Stimulated activated CD4-positive, alpha-beta T cell treated with anti-CD3 and anti-CD28 coated beads, Interleukin-4, amount 100 ng/mL, for 4 hours (primary cell): ENCODE measurements around the gene SLC17A7.

Source experiments
- DNase-seq, 2 experiments: peaks; one replicate each; pipeline ENCODE4 v3.0.0-alpha.2; 2020

The SLC17A7 gene

DNA sequence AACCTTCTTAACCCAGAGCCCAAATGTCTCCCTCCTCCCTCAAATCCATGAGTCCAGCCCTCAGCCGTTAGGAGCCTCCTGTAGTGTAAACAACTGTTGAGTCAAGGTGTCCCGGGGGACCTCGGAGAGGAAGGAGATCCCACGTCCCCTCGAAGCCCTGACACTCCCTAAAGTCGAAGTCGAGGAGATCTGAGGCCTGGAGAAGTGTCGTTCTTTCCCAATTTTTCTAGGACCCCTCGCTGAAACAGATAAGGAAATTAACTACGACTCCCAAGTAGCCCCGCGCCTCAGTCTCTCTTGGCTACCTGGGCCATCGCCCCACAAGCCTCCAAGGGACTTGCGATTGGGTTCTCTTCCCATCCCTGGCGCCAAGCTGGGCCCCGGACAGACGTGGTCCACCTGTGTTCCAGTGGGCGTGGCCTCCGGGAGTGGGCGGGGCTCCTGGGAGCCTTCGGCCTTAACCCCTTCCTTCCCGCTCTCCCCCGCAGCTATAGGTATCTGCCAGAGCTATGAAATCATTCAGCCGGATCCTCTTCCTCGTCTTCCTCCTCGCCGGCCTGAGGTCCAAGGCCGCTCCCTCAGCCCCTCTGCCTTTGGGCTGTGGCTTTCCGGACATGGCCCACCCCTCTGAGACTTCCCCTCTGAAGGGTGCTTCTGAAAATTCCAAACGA, 15.3 kb downstream of the SLC17A7 start:
- DNase-seq, result peak in 1 of 2 experiments; percentile 28

GRCh38 chr19:49425178-49425577, 16.1 kb downstream of the SLC17A7 start, which contains the start of gene GFY:
Gene GFY, plus strand, starts transcription at chr19:49425388. Its CDS starts 1,043 bp downstream, at chr19:49426431.
- DNase-seq, result no peak

GRCh38 chr19:49423985-49424303, 17.4 kb downstream of the SLC17A7 start:
- no peak for DNase-seq

DNA sequence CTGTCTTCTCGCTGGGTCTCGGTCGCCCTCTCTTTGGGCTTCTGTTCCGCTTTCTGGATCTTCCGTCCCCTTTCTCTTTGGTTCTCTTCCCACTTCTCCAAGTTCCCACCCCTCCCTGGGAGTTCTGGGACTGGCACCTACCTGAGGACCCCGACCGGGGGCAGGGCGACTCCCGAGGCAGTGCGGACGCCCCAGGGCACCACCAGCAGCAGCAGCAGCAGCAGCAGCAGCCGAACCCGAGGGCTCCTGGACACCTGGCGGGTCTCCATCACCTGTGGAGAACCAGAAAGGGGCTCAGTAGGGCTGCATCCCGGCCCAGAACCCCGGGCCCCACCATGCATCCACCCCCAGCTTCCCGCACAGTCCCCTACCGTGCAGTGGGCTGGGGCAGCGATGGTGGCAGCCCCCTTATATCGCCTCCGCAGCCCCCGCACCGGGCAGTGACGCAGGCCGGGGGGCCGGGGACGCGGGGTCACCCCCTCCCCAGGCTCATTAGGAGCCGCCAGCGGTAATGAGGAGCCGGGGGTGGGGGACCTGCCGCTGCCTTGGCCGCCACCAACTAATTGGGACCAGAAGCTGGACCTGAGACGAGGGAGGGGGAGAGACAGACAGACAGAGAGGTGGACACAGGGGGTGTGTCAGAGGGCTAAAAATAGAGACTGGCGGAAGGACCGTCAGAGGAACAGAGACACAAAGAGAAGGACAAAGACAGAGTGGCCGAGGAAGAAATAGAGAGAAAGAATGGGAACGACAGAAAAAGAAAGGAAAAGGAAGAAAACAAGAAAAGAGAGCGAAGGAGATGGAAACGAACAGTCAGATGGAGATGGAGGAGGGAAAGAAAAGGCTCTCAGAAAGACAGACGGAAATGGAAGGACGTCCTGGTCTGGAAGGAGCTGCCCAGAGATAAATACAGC, 18.0 kb downstream of the SLC17A7 start, which contains the start of gene PTH2:
TSS of gene PTH2 (minus strand) at position 371 of the 914 bp plus-strand sequence. CDS start at position 269, 102 bp downstream.
- no peak for DNase-seq

- DNase-seq, result peak in 1 of 2 experiments; percentile 26
Measured at GRCh38 chr19:49422407-49423070, 18.8 kb downstream of the SLC17A7 start.

- DNase-seq, result no peak
Measured at GRCh38 chr19:49421878-49422202, 19.5 kb downstream of the SLC17A7 start.

GRCh38 chr19:49421039-49421877, 20.1 kb downstream of the SLC17A7 start:
- DNase-seq, result peak in 1 of 2 experiments; percentile 29

- DNase-seq, result no peak
Measured at GRCh38 chr19:49420227-49420626, 21.1 kb downstream of the SLC17A7 start.

DNA sequence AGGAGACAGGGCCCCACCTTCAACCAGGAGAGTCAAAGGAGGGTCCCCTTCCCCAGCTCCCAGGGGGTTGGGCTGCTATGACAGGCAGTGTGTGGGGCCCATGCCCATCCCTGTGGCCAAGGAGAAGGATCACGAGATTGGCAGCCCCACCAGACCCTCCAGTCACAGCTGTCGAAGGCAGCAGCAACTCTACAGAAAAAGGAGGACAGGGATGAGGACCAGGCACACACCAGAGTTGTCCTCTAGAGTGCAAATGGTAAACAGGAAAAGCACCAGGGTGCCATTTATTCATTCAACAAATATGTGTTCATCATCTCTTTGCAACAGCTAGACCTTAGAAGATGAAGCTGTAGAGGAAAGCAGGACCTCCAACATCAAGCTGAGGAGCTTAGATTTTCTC, 22.2 kb downstream of the SLC17A7 start:
- DNase-seq, result no peak

DNA sequence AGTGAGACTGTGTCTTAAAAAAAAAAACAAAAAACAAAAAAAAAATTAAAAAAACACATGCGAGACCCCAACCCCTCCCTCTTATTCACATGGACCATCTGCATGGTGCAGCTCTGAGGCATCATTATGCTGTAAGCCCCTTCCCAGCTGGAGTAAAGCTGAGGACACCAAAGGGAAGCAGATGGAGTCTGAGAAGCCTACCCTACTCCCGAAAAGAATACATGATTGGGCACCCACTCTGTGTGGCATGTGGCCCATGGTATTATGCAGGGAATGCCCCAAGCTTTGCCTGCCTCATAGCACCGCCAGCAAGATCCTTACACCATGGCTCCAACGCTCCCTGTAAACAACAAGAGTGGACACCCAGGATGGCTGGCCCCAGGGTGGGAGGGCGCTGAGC, 22.8 kb downstream of the SLC17A7 start:
- no peak for DNase-seq

- no peak for DNase-seq
Measured at GRCh38 chr19:49417088-49417487, 24.2 kb downstream of the SLC17A7 start.

DNA sequence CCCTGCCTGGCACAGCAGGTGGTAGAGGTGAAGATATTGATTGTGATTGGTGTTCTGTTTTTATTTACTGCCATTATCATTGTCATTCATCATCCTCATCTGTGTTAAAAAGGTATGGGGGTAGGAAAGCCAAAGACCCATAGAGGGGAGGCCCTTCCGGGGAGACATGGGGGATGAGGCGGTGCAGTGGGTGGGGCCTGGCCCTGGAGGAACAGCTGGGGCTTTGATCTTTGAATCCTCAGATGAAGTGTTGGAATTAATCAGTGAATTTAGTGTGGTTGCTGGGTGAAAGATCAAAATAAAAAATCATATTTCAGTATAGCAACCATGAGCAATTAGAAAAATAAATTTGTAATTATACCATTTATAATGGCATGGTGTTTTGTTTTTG, 25.5 kb downstream of the SLC17A7 start:
- DNase-seq, result no peak

DNA sequence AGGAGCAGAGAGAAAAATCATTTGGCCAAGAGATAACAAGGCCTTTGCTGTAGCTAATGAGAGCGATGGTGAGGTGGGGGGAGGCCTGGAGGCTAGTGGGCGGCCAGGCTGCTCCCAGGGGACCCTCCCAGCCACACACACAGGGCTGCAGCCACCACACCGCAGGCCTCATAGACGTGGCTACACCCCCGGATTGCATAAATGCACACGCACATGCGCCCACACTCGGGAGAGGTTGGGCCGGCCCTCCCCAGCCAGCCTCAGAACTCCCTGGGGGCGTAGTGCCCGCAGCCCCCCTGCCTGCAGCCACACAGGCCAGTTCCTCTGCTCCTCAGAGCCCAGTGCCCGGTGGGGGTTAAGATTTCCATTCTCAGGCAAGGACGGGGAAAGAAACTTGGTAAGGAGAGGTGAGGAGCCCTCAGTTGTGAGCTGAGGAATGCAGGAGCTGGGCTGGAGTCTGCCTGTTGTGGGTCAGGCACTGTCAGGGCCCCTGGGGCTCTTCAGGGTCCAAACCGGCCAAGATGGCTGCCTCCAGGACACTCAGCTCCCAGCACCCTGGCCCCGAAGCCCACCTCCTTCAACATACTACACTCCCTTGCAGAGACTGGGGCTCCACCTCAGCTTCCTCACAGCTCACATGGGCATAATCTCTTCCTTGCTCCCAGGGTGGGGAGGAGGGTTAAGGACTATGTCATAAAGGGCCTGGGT, 26.1 kb downstream of the SLC17A7 start:
- no peak for DNase-seq

- DNase-seq, result no peak
Measured at GRCh38 chr19:49414256-49414655, 27.1 kb downstream of the SLC17A7 start.

DNA sequence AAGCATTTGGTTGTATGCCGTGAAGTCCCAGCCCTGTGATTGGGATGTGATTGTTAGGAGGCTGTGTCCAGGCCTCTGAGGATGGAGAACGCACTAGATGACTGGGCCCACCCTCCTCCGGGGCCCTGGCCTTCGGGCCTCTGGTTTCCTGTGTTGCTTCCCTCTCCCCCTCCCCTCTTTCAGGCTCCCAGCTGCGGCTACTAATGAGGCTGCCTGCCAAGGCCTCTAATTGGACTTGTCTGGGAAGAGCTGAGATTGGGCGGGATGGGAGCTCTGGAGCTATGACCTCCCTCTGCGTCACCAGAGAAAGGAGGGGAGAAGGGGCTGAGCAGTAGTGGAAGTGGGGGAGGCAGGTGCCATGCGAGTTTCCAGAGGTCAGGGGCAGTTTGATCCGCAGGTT, 28.0 kb downstream of the SLC17A7 start:
- no peak for DNase-seq

DNA sequence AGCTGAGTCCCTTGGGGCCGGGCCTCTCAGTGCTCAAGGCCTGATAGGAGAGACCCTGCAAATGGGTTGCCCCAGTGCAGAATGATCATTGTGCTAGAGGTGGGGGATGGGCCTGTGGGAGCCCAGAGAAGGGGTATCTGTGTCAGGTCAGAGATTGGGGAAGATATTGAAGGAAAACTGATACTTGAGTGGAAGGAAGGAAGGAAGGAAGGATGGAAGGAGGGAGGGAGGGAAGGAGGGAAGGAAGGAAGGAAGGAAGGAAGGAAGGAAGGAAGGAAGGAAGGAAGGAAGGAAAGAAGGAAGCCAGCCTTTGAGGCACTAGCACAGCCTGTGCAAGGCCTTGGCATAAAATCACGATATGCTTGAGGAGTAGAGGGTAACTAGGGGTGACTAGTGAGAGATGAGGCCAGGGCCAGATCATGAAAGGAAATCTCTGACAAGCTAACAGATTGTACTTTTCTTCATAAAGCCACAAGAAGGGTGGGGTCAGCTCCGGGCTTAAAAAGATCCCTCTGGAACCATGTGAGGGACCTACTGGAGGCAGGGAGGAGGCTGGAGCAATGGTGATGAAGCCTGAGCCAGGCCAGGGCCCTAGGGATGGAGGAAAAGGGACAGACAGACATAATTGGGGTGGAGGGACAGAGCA, 29.5 kb downstream of the SLC17A7 start:
- no peak for DNase-seq

DNA sequence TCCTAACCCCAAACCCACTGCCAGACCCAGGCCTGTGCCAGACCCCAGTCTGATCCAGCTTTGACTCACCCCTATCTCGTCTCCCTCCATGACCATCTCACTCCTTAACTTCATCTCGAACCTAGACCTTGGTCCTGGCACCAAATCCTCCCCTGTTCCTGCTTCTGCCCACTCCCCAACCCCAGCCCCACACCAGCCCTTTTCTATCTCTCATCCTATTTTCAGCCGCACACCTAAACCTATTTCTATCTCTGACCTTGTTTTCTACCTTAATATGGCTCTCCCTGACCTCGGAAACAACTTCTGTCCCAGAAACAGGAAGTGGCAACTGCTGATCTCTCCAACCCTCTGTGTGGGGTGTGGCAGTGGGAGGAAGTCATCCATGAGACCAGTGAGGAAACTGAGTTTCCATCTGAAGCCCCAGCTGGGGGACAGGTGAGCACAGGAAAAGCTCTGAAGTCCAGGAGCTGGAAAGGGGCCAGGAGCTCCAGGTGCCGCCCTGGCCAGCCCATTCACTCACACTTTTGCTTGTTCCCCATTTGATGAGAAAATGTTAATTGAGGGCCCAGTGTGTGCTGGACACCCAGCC, 31.8 kb downstream of the SLC17A7 start:
- DNase-seq, result no peak

DNA sequence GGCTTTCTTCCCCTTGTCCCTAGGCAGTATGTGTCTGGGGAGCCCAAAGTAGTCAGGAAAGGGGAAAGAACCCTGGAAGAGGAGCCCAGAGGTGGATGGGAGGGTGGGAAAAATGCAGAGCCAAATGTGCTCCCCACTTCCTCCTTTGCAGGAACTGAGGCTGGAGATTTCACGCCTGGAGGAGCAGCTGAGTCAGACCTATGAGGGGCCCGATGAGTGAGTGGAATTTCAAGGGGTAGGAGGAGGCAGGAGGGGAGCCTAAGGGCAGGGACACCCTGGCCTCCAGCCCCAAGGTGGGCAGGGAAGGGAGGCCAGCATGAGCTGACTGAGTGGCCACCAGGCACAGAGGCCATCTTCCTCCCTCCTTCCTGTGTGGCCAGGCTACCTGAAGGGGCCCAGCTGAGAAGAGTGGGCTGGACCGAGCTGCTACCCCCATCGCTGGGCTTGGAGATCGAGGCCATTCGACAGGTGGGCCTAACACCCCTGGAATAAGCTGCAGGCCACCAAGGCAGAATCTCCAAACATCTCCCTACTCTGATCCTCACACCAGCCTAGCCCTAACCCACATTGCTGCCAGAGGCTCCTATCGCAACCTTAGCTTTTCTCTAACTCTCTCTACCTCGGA, 32.4 kb downstream of the SLC17A7 start:
- DNase-seq, result no peak

DNA sequence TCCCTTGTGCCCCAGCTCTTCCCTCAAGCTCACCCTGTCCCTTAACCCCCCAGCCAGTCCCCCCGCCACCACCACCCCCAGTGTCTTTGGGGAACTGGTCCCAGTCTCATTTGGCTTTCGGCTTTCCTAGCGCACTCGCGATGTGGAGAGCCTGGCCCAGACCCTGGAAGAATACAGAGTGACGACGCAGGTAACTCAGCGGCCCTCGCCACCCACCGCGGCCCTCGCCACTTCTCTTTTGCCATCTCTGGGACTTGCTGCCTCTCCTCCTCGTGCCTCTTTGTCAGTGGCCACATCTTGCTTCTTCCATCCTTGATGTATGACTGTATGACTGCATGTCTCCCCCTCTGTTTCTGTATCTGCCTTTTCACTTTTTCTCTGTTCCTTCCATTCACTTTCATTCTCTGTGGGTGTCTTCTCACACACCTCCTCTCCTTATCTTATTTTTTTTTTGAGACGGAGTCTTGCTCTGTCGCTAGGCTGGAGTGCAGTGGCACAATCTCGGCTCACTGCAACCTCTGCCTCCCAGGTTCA, 33.8 kb downstream of the SLC17A7 start:
- no peak for DNase-seq

GRCh38 chr19:49407079-49407478, 34.2 kb downstream of the SLC17A7 start:
- no peak for DNase-seq
